CD4-positive, alpha-beta T cell treated with Interleukin-6 for 4 hours (primary cell): ENCODE measurements around the gene UBE2E3.
"Not testable (repeated sequence)": the region's sequence is repeated elsewhere in the genome, so short reads cannot be mapped to it uniquely, and the experiment has no call there.

ENCODE experiments used
- DNase-seq: peaks from one replicate; pipeline ENCODE4 v3.0.0-alpha.2; 2020; ENCODE audit warnings: mixed read lengths

Gene UBE2E3

DNA sequence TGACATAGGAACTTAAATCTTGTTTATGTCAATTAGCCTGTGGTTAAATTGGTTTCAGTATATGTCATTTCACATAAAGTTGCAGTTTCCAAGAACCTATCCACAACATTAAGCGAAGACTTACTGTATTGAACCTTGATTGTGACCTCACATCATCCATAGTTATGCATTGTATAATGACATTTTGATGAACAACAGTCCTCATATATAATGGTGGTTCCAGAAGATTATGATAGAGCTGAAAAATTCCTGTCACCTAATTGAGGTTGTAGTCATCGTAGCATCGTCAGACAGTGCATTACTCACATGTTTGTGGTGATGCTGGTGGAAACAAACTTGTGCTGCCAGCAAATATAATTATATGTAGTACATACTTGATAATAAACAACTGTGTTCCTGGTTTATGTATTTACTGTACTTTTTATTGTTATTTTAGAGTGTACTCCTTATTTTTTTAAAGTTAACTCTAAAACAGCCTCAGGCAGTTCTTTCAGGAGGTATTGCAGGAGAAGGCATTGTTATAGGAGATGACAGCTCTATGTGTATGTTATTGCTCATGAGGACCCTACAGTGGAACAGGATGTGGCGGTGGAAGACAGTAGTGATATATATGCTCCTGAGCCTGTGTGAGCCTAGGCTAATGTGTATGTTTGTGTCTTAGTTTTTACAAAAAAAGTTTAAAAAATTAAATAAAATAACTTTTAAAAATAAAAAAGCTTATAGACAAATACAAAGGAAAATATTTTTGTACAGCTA lies 56.6 kb downstream of the UBE2E3 start:
- DNase-seq, result no peak

DNA sequence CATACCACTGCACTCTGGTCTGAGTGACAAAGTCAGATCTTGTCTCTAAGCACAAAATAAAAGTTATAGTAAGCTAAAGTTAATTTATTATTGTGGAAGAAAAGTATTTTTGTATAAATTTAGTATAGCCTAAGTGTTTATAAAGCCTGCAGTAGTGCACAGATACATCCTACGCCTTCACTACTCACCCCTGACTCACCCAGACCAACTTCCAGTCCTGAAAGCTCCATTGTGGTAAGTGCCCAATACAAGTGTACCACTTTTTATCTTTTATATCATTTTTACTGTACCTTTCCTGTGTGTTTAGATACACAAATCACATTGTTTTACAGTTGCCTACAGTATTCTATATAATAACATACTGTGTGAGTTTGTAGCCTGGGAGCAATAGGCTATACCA lies 57.5 kb downstream of the UBE2E3 start:
- no peak for DNase-seq

DNA sequence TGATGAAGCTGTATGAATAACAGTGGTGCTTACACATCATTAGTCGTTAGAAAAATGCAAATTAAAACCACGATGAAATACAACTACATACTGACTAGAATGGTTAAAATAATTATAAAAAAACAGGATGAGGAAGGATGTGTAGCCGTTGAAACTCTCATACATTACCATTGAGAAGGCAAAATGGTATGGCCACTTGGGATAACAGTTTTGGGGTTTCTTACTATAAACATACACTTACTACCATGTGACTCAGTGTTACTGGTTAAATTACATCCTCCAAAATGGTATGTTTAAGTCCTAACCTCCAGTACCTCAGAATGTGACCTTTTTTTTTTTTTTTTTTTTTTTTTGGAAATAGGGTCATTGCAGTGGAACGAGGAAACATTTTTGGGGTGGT lies 58.4 kb downstream of the UBE2E3 start:
- DNase-seq, result no peak

DNA sequence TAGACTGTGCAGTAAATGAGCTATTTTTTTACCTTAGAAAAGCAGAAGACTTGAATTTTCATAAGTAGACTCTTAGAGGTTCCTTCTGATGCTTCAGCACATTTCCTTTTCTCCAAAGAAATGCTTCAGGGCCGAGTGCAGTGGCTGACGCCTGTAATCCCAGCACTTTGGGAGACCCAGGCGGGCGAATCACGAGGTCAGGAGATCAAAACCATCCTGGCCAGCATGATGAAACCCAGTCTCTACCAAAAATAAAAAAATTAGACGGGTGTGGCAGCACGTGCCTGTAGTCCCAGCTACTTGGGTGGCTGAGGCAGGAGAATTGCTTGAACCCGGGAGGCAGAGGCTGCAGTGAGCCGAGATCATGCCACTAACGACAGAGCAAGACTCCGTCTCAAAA lies 60.4 kb downstream of the UBE2E3 start:
- DNase-seq, result not testable (repeated sequence)

DNA sequence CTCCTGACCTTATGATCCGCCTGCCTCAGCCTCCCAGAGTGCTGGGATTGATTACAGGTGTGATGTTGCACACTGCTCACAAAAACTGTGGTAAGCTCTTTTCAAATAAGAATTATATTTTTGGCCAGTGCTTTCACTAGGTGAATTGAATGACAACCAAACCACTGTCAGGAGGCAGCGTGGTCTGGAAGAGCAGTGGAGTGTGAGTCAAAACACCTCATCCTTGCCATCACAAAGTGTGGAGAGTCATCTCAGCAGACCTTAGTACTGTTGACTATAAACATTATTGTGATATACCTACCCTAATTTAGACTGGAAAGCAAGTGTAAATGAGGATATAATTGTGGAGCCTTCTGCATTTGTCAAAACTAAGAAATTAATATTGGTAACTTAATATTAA lies 61.3 kb downstream of the UBE2E3 start:
- DNase-seq, result no peak

DNA sequence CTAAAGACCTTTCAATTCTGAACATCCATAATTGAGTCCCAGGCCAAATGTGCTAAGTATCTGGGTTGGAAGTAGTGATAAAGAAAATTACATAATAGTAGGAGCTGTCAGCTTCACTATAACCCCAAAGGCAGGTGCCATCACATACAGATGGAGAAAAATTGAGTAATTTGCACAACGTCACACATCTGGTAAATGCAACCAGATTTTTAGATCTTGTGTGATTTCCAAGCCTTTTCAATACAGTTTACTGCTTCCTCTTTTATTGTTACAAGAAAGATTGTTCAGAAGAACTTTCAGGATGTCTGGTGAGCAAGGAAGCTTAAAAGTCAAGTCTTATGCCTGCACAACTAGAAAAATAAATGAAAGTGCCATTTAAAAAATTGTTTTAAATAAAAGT lies 62.3 kb downstream of the UBE2E3 start:
- DNase-seq, result no peak

DNA sequence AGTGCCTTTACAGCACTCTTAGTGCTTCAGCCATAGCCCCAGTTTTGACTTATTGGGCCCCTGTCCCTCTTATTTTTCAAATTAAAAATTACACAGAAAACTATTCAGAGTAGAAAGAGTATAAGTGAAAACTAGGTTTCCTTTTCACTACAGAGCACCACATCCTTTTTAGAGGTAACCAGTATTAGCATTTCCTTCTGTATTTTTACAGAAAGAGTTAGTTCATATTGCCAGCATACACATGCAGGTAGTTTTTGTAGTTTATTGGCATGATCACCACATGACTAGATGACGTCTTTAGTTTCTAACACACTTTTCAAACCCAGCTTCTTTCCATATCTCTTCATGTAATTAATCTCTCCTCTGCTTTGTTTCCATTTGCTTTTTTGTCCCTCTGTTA lies 66.4 kb downstream of the UBE2E3 start:
- DNase-seq, result no peak

DNA sequence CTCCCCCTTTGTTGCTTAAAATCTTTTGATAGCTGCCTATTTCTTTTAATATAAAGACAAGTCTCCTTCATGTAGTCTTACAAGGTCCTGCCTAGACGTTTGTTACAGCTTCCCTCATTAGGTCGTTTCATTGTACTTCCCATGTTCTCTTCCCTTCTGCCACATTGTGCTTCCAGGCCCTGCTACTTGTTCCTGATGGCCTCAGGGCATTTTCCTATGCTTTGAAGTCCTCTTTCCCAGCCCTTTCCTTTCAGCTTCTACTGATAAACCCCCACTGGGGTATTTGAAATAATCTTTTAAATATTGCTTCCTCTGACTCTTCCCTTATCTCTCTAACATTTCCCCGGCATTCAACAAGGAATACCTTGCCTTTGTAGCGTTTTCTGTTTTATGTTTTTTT lies 67.4 kb downstream of the UBE2E3 start:
- DNase-seq, result no peak

DNA sequence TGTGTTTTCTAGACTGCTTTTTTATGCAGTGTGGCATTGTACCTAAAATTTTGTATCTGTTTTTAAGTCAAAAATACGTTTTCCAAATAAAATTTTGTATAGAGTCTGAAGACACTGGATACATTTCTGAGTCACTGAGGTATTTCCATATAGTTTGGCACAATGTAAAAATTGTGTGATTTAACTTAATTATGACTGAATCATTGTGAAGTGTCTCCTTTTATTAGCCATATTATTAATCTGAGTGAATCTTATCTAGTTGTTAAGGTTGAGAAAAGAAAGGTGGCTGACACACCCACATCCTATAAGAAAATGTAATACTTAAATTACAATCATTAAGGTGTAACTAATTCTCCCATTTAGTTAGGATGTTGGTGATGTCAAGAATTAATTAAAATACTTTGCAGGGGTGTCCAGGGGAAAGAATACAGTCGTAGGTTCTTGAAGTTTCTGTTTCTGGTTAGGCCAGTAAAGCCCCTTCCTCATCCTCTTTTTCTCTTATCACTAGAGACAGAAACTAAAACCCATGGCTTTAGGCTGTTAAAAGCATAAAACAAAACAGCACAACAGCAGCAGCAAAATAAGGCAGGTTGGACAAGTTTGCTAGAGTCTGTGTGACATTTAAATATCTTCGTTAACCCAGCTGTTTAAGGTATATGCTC lies 71.6 kb downstream of the UBE2E3 start:
- DNase-seq, result no peak

DNA sequence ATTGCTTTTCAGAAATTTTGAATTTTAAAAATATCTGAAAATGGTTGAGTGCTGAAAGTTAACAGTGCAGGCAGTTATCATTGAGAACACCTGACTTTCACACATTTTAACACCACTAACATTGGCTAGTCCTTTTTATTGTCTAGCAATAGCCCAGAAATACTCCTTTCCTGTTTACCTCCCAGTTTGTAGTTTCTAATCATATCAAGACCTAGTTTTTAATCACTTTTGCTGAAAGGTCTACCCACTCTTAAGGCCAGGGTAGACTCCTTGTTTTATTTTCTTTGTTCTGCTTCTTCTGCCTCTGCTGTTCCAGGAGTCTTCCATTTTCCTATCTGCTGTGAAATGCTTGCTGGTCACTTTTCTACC lies 72.1 kb downstream of the UBE2E3 start:
- no peak for DNase-seq

DNA sequence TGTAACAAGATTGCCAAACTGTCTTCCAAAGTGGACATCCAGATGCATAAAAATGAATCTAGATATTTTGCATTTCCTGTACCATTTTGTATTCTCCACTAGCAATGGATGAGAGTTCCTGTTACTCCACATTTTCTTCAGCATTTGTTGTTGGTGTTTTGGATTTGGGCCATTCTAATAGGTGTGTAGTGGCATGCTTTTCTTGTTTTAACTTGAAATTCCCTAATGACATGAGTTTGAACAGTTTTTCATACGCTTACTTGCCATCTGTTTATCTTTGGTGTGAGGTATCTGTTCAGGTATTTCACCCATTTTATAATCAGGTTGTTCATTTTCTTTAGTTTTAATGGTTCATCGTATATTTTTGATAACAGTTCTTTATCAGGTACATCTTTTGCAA lies 73.9 kb downstream of the UBE2E3 start:
- no peak for DNase-seq

DNA sequence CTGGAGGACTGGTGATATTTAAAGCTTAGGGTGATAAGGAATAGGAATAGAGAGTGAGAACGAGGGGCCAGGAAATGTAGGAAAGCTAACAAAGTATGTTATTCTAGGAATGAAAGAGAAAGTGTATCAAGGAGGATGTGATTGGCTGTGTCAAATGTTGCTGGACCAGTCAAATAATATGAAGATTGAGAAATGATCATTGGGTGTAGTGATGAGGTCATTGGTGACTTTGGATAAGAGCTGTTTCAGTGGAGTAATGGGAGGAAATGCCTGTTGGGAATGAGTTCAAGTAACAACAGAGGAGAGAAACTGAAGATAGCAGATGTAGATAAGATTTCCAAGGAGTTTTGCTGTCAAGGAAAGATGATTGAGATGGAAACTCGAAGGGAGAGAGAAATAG lies 74.4 kb downstream of the UBE2E3 start:
- no peak for DNase-seq

DNA sequence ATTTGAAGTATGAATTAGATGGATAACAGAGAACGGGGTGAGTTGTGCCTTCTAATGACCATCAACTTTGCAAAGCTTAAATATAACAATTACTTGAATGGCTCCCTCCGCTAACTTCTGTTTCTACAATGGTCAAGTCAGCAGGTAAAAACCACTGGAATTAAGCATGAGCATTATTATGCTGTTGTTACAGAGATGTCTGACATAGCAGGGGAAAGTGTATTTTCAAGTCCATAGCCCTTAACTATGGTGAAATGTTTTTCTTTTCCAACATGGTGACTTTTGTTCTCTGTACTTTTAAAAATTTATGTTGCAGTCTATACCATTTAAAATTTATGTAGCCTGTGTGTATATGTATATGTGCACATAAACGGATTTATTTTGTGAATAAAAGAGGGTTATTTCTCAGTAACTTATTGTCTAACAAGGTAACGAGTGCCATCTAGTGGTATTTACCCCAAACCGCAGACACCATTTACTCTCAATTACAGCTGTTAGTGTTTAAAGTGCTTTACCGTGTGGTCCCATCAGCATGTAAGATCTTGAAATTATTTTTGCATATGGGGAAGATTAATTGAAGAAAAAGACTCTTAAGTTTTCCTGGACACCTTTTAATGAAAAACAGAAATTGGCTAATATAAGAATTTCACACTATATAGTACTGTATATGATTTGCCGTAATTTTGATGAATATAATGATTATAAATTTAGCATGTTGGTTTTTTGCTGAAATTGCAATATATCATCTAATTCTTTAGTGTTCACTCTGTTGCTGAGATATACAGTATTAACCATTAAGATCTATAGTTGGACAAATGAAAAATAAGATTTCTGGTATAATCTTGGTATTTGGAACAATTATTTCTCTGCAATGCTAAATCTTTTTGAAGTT lies 78.2 kb downstream of the UBE2E3 start:
- DNase-seq, result peak; percentile 52

DNA sequence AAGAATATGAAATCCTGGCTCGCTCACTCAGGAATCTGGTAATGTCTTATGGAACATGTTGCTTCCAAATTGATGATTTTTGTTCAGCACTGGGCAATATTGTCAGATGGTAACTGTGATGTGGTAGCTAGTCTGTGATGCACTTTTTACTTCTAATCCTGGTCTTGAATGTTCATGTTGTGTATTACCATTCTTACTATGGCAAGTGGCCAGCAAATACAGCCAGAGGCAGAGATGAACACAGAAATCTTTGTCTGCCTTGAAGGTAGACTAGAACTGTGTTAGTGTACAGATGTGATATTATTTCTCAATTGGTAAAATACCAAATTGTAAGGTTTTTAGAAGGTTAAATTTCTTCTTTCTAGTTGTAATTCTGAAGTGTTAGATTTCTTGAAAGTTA lies 83.3 kb downstream of the UBE2E3 start:
- no peak for DNase-seq

DNA sequence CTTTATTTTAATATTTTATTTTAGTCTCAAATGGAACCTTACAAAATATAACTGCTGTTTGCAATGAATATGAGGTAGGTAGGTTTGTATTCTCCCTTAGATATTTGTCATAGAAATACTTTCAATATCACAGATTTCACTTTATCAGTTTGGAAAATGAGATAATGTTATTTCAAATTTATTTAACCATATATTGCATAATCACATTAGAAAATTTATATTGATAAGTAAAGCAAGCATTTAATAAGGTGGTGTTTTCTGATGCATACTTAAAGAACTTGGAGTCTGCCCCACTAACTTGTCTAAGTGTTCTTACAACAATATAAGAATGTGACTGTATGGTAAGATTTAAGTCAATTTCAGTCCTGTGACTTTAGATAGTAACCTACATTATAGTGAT lies 85.1 kb downstream of the UBE2E3 start:
- no peak for DNase-seq

DNA sequence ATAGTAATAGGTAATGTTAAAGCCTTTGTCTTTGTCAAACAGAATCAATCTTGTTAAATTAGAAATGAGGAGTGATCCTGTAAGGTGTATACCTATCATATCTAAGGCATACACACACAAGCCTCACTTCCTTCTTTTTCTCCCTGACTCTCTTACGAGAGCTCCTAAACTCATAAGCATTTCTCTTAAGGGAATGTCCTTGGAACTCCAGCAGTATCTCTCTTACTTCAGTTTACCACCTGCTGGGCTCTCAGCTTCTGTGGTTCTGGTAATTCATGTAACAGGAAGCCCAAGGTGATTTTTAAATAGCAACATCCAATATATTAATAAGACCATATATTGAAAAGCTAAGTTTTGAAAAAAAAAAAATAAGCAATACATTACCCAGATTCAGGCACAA lies 85.9 kb downstream of the UBE2E3 start:
- no peak for DNase-seq

DNA sequence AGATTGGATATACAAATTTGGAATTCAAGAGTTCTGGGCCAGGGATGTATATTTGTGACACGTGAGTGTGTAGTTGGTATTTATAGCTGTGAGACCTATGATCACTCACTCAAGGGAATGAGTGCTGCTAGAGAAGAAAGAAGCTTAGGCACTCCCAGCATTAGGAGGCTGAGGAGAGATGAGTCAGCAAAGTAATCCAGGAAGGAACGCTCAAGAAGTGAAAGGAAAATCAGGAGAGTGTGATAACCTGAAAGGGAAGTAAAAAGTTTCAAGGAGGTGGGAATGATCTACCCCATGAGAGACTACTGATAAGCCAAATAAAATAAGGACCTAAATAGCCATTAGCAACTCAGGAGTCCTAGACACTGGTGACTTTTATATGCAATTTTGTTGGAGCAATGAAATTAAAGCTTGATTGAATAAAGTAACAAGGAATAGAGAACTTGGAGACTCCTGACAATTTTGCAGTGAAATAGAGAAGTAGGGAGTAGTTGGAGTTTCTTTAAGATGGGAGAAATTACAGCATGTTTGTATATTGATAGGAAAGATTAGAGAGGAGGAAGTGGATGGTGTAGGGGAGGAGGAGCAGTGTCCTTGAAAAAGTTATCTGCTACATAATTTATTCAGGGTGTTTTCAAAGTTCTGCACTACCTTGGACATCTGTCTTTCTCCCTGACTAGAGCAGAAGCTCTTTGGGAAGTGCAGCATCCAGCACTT lies 89.9 kb downstream of the UBE2E3 start:
- DNase-seq, result no peak

DNA sequence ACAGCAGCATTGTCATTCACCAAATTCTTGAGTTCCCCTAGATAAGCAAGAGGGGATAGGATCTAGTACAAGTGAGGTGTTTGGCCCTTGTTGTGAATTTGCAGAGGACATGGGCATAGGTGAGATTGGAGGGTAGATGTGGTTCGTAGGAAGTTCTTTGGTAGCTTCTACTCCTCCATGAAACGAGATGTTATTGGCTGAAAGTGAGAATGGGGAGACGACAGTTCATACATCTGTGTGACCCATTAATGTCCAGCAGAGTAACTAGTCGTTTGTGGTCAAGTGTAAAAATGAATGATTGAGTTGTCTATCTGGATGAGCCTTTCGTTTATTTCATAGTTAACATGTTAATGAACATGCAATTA lies 90.4 kb downstream of the UBE2E3 start:
- no peak for DNase-seq

DNA sequence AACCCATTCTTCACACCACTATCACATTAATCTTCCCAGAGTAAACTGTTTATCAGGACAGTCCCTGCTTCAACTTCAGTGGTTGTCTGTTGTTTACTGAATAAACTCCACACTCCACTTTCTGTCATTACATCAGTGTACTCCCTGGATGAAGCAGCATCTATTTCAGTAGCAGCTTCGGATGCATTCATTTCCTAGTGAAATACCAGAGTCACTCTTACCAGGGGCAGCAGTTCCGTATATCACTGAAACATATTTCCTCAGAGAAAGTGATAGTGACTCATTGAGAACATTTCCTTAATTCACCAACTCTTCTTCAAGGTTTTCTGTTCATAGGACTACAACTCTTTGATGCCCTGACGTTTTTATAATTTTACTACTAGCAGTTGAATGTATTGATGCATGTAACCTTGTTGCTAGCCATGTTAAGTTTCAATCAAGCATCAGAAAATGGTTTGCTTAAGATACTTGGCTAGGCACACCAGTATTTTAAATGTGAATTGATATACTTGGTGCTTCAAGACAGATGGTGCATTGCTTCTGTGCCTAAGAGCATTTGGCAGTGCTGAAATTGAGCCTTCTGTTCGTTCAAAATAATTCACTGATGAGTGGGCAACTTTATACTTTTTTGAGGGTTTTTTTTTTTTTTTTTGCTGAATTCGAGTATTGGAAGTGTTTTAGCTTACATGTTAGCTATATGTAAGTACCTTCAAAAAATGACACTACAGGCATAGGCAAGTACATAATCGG lies 92.3 kb downstream of the UBE2E3 start:
- DNase-seq, result no peak

DNA sequence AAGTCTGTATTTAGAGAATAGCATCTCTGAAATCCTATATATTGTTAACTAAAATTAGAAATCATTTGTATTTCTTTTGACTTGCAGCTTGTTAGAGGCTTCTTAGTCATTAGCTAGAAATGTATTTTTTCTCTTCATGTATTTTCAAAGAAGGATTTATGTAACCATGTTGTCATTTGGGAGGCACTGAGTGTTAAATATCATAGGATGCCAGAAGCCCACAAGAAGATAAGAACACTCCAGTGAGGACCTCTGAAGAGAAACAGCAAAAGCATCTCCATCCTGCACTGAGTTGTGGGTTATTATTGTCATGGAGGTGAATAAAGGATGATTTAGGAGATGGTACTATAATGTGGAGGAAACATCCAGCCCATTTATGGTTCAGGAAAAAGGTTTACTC lies 93.5 kb downstream of the UBE2E3 start:
- DNase-seq, result no peak

DNA sequence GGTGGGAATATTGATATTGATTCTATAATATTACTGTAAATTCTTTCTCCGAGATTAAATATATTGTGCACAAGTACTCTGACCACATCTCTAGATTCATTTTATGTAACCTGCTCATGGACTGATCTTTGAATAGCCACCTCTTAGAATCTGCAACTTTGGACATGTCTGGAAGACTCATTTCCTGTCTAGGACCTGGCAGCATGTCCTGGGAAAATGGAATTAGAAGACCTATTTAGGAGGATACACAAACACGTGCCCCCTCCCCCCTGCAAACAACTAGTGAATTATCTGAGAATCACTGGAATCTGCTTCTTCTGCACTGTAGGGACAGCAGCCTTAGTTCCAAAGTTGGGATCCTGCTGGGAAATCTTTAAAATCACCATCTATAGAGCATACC lies 94.1 kb downstream of the UBE2E3 start:
- no peak for DNase-seq

DNA sequence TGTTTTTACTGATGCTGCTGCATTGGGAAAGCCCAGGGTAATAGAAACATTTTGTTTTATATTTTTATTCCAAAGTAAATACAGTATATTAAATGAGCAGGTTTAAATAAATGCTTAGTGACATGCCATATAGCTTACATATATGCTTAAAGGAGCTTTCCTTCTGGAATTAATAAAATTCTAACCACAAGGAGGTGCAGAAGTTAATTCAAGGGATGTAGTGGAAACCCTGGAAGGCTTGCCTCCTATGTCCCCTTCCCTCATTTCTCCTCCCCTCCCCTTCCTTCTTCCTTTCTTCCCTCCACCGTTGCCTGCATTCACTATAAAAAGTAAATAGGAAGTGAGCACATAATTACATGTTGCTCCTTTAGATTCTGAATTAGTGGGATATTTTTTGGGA lies 96.3 kb downstream of the UBE2E3 start:
- DNase-seq, result no peak
